Measurements from ENCODE around the gene CADPS2.

- TF ChIP-seq POLR2A (IDR thresholded peaks at IDR 0.05; ENCODE audit: low read depth, low read length) (no peak), POLR2AphosphoS5 (IDR thresholded peaks at IDR 0.05; ENCODE audit: low read depth, low read length) (no peak)
Observed at GRCh38 chr7:122846591-122846990, 39.7 kb downstream of the CADPS2 start.
